HG02588 (cell line): ENCODE measurements around the gene SGIP1.
"Not testable (repeated sequence)": the region's sequence is repeated elsewhere in the genome, so short reads cannot be mapped to it uniquely, and the experiment has no call there.

Experiments used
- ATAC-seq: cut with Tn5 transposase; IDR thresholded peaks from one replicate; pipeline ENCODE4 v1.9.1; 2021; ENCODE audit warnings: mild to moderate bottlenecking, moderate library complexity; ENCODE audit not compliant: unreplicated experiment

Gene SGIP1

GRCh38 chr1:66552287-66552686, 18.3 kb downstream of the SGIP1 start:
- ATAC-seq: no peak

GRCh38 chr1:66552829-66553228, 18.9 kb downstream of the SGIP1 start:
- no peak for ATAC-seq

GRCh38 chr1:66553846-66554245, 19.9 kb downstream of the SGIP1 start:
- ATAC-seq: no peak

- ATAC-seq: no peak
These were observed 22.2 kb downstream of the SGIP1 start for GRCh38 chr1:66556161-66556611.

- no peak for ATAC-seq
These were observed 23.2 kb downstream of the SGIP1 start for GRCh38 chr1:66557157-66557556.

- ATAC-seq: no peak
These were observed 25.6 kb downstream of the SGIP1 start for GRCh38 chr1:66559517-66559916.

- no peak for ATAC-seq
These were observed 28.6 kb downstream of the SGIP1 start for GRCh38 chr1:66562561-66562960.

- no peak for ATAC-seq
These were observed 29.3 kb downstream of the SGIP1 start for GRCh38 chr1:66563094-66563800.

GRCh38 chr1:66563941-66564630, 30.1 kb downstream of the SGIP1 start:
- ATAC-seq: no peak

- ATAC-seq: no peak
These were observed 36.2 kb downstream of the SGIP1 start for GRCh38 chr1:66570196-66570595.

- no peak for ATAC-seq
These were observed 37.8 kb downstream of the SGIP1 start for GRCh38 chr1:66571789-66572188.

GRCh38 chr1:66575739-66576138, 41.8 kb downstream of the SGIP1 start:
- ATAC-seq: no peak

- no peak for ATAC-seq
These were observed 42.7 kb downstream of the SGIP1 start for GRCh38 chr1:66576645-66577044.

- no peak for ATAC-seq
These were observed 44.9 kb downstream of the SGIP1 start for GRCh38 chr1:66578841-66579240.

- no peak for ATAC-seq
These were observed 46.1 kb downstream of the SGIP1 start for GRCh38 chr1:66580081-66580480.

- ATAC-seq: no peak
These were observed 49.1 kb downstream of the SGIP1 start for GRCh38 chr1:66583021-66583420.

GRCh38 chr1:66585002-66585401, 51.0 kb downstream of the SGIP1 start:
- no peak for ATAC-seq

GRCh38 chr1:66589326-66589725, 55.4 kb downstream of the SGIP1 start:
- no peak for ATAC-seq

- not testable (repeated sequence) for ATAC-seq
These were observed 58.2 kb downstream of the SGIP1 start for GRCh38 chr1:66592106-66592507.

GRCh38 chr1:66596191-66596590, 62.2 kb downstream of the SGIP1 start:
- no peak for ATAC-seq

GRCh38 chr1:66597500-66597899, 63.5 kb downstream of the SGIP1 start:
- no peak for ATAC-seq

- no peak for ATAC-seq
These were observed 64.7 kb downstream of the SGIP1 start for GRCh38 chr1:66598670-66599069.
